H1 (cell line): ENCODE results near the gene ACAP1. TPM values are rescaled to one million over a fixed set of nuclear protein-coding genes. Genes with fewer than 3 reads are reported as not detected.
A peak's percentile ranks its signal among the peaks of the same experiment; 100 is the strongest.

Source experiments
- BCL11A ChIP-seq, 2 experiments: IDR thresholded peaks; one replicate each; pipeline ENCODE4 v1.6.1; 2011; ENCODE audit warnings: low read depth in 2 of 2, low read length in 2 of 2, mild to moderate bottlenecking in 2 of 2
- CREB1 ChIP-seq: IDR thresholded peaks from 2 replicates; pipeline ENCODE4 v1.6.1; 2012; ENCODE audit warnings: inconsistent platforms
- EP300 ChIP-seq, 2 experiments: IDR thresholded peaks; 1 replicate in 1 of 2; 2 replicates in 1 of 2; pipeline ENCODE4 v1.6.1; 2011 to 2012; ENCODE audit warnings: low read depth in 2 of 2, low read length in 2 of 2, mild to moderate bottlenecking in 2 of 2, borderline replicate concordance in 1 of 2, inconsistent platforms in 1 of 2, moderate library complexity in 1 of 2
- FOSL1 ChIP-seq: IDR thresholded peaks from 2 replicates; pipeline ENCODE4 v1.6.1; 2011; ENCODE audit warnings: mild to moderate bottlenecking, low read depth, low read length, moderate library complexity; ENCODE audit not compliant: insufficient read depth
- HDAC2 ChIP-seq, 2 experiments: fragments of 300-600 bp in 1 of 2; sonication (generic) in 1 of 2; IDR thresholded peaks; 2 replicates each; pipeline ENCODE4 v1.6.1; 2011 to 2012; ENCODE audit warnings: low read depth in 2 of 2, low read length in 2 of 2, mild to moderate bottlenecking in 2 of 2, moderate library complexity in 2 of 2, borderline replicate concordance in 1 of 2, inconsistent platforms in 1 of 2
- MAFK ChIP-seq: IDR thresholded peaks from 2 replicates; pipeline ENCODE4 v1.6.1; 2012; ENCODE audit warnings: low read depth, mild to moderate bottlenecking, improper control_type of control experiment, low read length
- POLR2A ChIP-seq, 2 experiments: IDR thresholded peaks; 1 replicate in 1 of 2; 2 replicates in 1 of 2; pipeline ENCODE4 v1.6.1; 2011; ENCODE audit warnings: low read depth in 2 of 2, low read length in 2 of 2, mild to moderate bottlenecking in 2 of 2; ENCODE audit errors: control extremely low read depth in 1 of 2
- POLR2AphosphoS5 ChIP-seq: IDR thresholded peaks from 2 replicates; pipeline ENCODE4 v1.6.1; 2011; ENCODE audit warnings: low read depth, low read length
- RNF2 ChIP-seq: fragments of 200-900, 300-1000 bp; sonication (generic); IDR thresholded peaks from 2 replicates; pipeline ENCODE4 v1.7.1; 2016; ENCODE audit warnings: borderline replicate concordance, low read depth, mild to moderate bottlenecking, antibody characterized with exemption, low read length; ENCODE audit not compliant: poor library complexity, severe bottlenecking; ENCODE audit errors: missing control alignments
- SP1 ChIP-seq: IDR thresholded peaks from 2 replicates; pipeline ENCODE4 v1.6.1; 2011; ENCODE audit warnings: low read depth, low read length
- TAF7 ChIP-seq: optimal IDR thresholded peaks from 2 replicates; pipeline ENCODE3; 2011; ENCODE audit warnings: low read depth, mild to moderate bottlenecking, inconsistent platforms, low read length, moderate library complexity, borderline replicate concordance
- TBP ChIP-seq: IDR thresholded peaks from 2 replicates; pipeline ENCODE4 v1.6.1; 2011; ENCODE audit warnings: low read depth, low read length, improper control_type of control experiment
- polyA plus RNA-seq, 7 experiments: library from polyadenylated mRNA; depleted of rRNA in 3 of 7; stranded (reverse) in 5 of 7; unstranded in 2 of 7; fragments of >200 nt in 5 of 7; fragments of 200-250 nt in 2 of 7; gene quantifications; 1 replicate in 5 of 7; 2 replicates in 1 of 7; 4 replicates in 1 of 7; pipeline versions ENCODE4 v1.2.1 to v1.2.3, GENCODE V29; 2011 to 2013; ENCODE audit warnings: missing spikeins in 2 of 7, mixed read lengths in 2 of 7
- total RNA-seq: library from RNA; stranded (reverse); fragmentation: NEBNext Ultra II Directional; extraction: Animal tissue kit (Norgen Biotek cat#: 25700); gene quantifications from 2 replicates; pipeline ENCODE4 v1.2.1, GENCODE V29; 2021
- TF ChIP-seq, protein P1 (sequence below), 3 experiments: IDR thresholded peaks; 1 replicate in 2 of 3; 2 replicates in 1 of 3; pipeline versions ENCODE4 v1.5.1 to v1.6.1; 2011; ENCODE audit warnings: low read length in 3 of 3, mild to moderate bottlenecking in 3 of 3, inconsistent platforms in 2 of 3, low read depth in 1 of 3, moderate library complexity in 1 of 3; ENCODE audit not compliant: insufficient read depth in 1 of 3; ENCODE audit errors: control extremely low read depth in 1 of 3
- TF ChIP-seq, protein P2 (sequence below): IDR thresholded peaks from 2 replicates; pipeline ENCODE4 v1.6.1; 2012; ENCODE audit warnings: inconsistent platforms
- TF ChIP-seq, protein P3 (sequence below): IDR thresholded peaks from 2 replicates; pipeline ENCODE4 v1.6.1; 2012; ENCODE audit warnings: inconsistent platforms

ACAP1 gene
- total and polyA plus RNA-seq, 2 of the 8 experiments (the other 6 are each of a cell fraction or from before 2014, with no cell fraction given) = 11.9 to 45.1 TPM

DNA sequence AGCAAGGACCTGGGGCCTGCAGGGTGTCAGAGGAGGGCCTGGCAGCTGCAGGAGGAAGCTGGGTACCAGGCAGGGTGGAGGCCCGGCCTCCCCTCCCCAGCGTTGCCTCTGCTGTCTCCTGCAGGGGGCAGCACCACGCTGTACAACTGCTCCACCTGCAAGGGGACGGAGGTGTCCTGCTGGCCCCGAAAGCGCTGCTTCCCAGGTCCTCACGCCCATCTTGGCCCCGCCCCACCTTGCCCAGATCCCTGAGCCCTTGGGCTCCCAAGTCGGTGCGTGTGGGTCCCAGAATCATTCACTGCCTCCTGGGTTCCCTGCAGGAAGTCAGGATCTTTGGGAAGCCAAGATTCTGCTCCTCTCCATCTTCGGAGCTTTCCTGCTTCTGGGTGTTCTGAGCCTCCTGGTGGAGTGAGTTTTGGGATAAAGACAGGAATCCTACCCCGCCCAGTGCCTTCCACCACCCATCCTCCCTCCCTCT lies 19.8 kb downstream of the ACAP1 start (continued):
- TF ChIP-seq HDAC2 (IDR thresholded peaks at IDR 0.05; ENCODE audit: borderline replicate concordance in 1 of 2, low read depth in 2 of 2, low read length in 2 of 2) (0 out of 4 replicates have a peak, but pooled peaks of 1 of the 2 experiments have one; percentile 33), POLR2AphosphoS5 (peak; percentile 44; the same call in 1 of the 2 replicates), EP300 (IDR thresholded peaks at IDR 0.05; ENCODE audit: borderline replicate concordance in 1 of 2, low read depth in 2 of 2, low read length in 2 of 2) (peak in 1 of 2 experiments; percentile 46; a peak in 1 of 3 replicates), FOSL1 (no peak), MAFK (no peak), CREB1 (peak; percentile 59; the same call in 1 of the 2 replicates), POLR2A (IDR thresholded peaks at IDR 0.05; ENCODE audit: control extremely low read depth in 1 of 2, low read depth in 2 of 2, low read length in 2 of 2) (no peak), TBP (no peak; the same call in 1 of the 2 replicates), RNF2 (no peak), SP1 (no peak), TAF7 (peak; percentile 21), BCL11A (IDR thresholded peaks at IDR 0.05; ENCODE audit: low read depth in 2 of 2, low read length in 2 of 2) (no peak)
- TF ChIP-seq, protein P1, sequence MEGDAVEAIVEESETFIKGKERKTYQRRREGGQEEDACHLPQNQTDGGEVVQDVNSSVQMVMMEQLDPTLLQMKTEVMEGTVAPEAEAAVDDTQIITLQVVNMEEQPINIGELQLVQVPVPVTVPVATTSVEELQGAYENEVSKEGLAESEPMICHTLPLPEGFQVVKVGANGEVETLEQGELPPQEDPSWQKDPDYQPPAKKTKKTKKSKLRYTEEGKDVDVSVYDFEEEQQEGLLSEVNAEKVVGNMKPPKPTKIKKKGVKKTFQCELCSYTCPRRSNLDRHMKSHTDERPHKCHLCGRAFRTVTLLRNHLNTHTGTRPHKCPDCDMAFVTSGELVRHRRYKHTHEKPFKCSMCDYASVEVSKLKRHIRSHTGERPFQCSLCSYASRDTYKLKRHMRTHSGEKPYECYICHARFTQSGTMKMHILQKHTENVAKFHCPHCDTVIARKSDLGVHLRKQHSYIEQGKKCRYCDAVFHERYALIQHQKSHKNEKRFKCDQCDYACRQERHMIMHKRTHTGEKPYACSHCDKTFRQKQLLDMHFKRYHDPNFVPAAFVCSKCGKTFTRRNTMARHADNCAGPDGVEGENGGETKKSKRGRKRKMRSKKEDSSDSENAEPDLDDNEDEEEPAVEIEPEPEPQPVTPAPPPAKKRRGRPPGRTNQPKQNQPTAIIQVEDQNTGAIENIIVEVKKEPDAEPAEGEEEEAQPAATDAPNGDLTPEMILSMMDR (IDR thresholded peaks at IDR 0.05; ENCODE audit: control extremely low read depth in 1 of 3, insufficient read depth in 1 of 3, low read depth in 1 of 3, low read length in 3 of 3) = peak; percentile 94 to 99 (median 99)
- TF ChIP-seq, protein P2, sequence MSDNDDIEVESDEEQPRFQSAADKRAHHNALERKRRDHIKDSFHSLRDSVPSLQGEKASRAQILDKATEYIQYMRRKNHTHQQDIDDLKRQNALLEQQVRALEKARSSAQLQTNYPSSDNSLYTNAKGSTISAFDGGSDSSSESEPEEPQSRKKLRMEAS = peak; percentile 79; the same call in 1 of the 2 replicates
- TF ChIP-seq, protein P3, sequence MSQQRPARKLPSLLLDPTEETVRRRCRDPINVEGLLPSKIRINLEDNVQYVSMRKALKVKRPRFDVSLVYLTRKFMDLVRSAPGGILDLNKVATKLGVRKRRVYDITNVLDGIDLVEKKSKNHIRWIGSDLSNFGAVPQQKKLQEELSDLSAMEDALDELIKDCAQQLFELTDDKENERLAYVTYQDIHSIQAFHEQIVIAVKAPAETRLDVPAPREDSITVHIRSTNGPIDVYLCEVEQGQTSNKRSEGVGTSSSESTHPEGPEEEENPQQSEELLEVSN = no peak
